Trophoblast cell (in vitro differentiated cells and primary cell): ENCODE measurements around the gene UIMC1.

ENCODE experiments used
- DNase-seq, 2 donors: peaks; one replicate each; pipeline ENCODE4 v3.0.0-alpha.2; 2016
- H2AFZ ChIP-seq: 2 replicates; pipeline ENCODE4 v1.6.1; 2013; ENCODE audit warnings: low read length, moderate library complexity, mild to moderate bottlenecking; ENCODE audit not compliant: insufficient read depth, poor library complexity
- H2AK5ac ChIP-seq: 2 replicates; pipeline ENCODE4 v1.6.1; 2013; ENCODE audit warnings: mild to moderate bottlenecking, low read length
- H2BK120ac ChIP-seq: 2 replicates; pipeline ENCODE4 v1.6.1; 2013; ENCODE audit warnings: low read length, mild to moderate bottlenecking, moderate library complexity; ENCODE audit not compliant: insufficient read depth, poor library complexity
- H2BK12ac ChIP-seq: 2 replicates; pipeline ENCODE4 v1.6.1; 2013; ENCODE audit warnings: mild to moderate bottlenecking, low read length, moderate library complexity
- H2BK5ac ChIP-seq: 2 replicates; pipeline ENCODE4 v1.6.1; 2013; ENCODE audit warnings: low read length, low read depth, moderate library complexity, mild to moderate bottlenecking; ENCODE audit not compliant: poor library complexity
- H3K14ac ChIP-seq: 2 replicates; pipeline ENCODE4 v1.6.1; 2013; ENCODE audit warnings: mild to moderate bottlenecking, low read length
- H3K18ac ChIP-seq: 2 replicates; pipeline ENCODE4 v1.6.1; 2013; ENCODE audit warnings: mild to moderate bottlenecking, low read length
- H3K23ac ChIP-seq: 2 replicates; pipeline ENCODE4 v1.6.1; 2013; ENCODE audit warnings: low read length
- H3K27ac ChIP-seq: 2 replicates; pipeline ENCODE4 v1.5.1; 2013; ENCODE audit warnings: low read depth, mild to moderate bottlenecking, inconsistent platforms, low read length, moderate library complexity
- H3K27me3 ChIP-seq: 2 replicates; pipeline ENCODE4 v1.6.1; 2013; ENCODE audit warnings: inconsistent platforms, mild to moderate bottlenecking, low read length, moderate library complexity; ENCODE audit not compliant: insufficient read depth
- H3K36me3 ChIP-seq, 2 experiments: 1 replicate in 1 of 2; 2 replicates in 1 of 2; pipeline ENCODE4 v1.6.1; 2013; ENCODE audit warnings: low read length in 2 of 2, mild to moderate bottlenecking in 2 of 2, moderate library complexity in 1 of 2; ENCODE audit not compliant: insufficient read depth in 2 of 2, control insufficient read depth in 1 of 2
- H3K4ac ChIP-seq: 2 replicates; pipeline ENCODE4 v1.6.1; 2013; ENCODE audit warnings: low read depth, mild to moderate bottlenecking, low read length, moderate library complexity
- H3K4me1 ChIP-seq, 2 experiments: 1 replicate in 1 of 2; 2 replicates in 1 of 2; pipeline ENCODE4 v1.6.1; 2013; ENCODE audit warnings: low read length in 2 of 2, mild to moderate bottlenecking in 2 of 2, moderate library complexity in 1 of 2; ENCODE audit not compliant: insufficient read depth in 2 of 2, control insufficient read depth in 1 of 2
- H3K4me2 ChIP-seq: 2 replicates; pipeline ENCODE4 v1.6.1; 2013; ENCODE audit warnings: inconsistent platforms, mild to moderate bottlenecking, low read length, moderate library complexity
- H3K4me3 ChIP-seq: 2 replicates; pipeline ENCODE4 v1.5.1; 2013; ENCODE audit warnings: mild to moderate bottlenecking, low read depth, low read length, inconsistent platforms
- H3K79me1 ChIP-seq: one replicate; pipeline ENCODE4 v1.6.1; 2013; ENCODE audit warnings: low read length
- H3K79me2 ChIP-seq: 2 replicates; pipeline ENCODE4 v1.6.1; 2013; ENCODE audit warnings: low read length, mild to moderate bottlenecking; ENCODE audit not compliant: control insufficient read depth, insufficient read depth, poor library complexity
- H3K9ac ChIP-seq: 2 replicates; pipeline ENCODE4 v1.6.1; 2013; ENCODE audit warnings: mild to moderate bottlenecking, low read length
- H3K9me3 ChIP-seq: 2 replicates; pipeline ENCODE4 v1.6.1; 2013; ENCODE audit warnings: low read depth, mild to moderate bottlenecking, control low read depth, inconsistent platforms, low read length; ENCODE audit not compliant: insufficient read depth
- H4K12ac ChIP-seq: 2 replicates; pipeline ENCODE4 v1.6.1; 2013; ENCODE audit warnings: low read depth, mild to moderate bottlenecking, low read length, moderate library complexity
- H4K8ac ChIP-seq: 2 replicates; pipeline ENCODE4 v1.6.1; 2013; ENCODE audit warnings: low read depth, mild to moderate bottlenecking, low read length, moderate library complexity
- H4K91ac ChIP-seq: one replicate; pipeline ENCODE4 v1.6.1; 2013; ENCODE audit warnings: low read depth, mild to moderate bottlenecking, low read length, moderate library complexity
- WGBS: extraction: QIAGEN DNeasy Blood & Tissue Kit; methylation state at CpG from one replicate; pipeline ENCODE4 v1.1.7; 2013; ENCODE audit warnings: missing lambda C conversion rate; ENCODE audit not compliant: insufficient read length, insufficient coverage; ENCODE audit errors: extremely low coverage; 5-methylcytosine and 5-hydroxymethylcytosine counted together

UIMC1 gene

DNA sequence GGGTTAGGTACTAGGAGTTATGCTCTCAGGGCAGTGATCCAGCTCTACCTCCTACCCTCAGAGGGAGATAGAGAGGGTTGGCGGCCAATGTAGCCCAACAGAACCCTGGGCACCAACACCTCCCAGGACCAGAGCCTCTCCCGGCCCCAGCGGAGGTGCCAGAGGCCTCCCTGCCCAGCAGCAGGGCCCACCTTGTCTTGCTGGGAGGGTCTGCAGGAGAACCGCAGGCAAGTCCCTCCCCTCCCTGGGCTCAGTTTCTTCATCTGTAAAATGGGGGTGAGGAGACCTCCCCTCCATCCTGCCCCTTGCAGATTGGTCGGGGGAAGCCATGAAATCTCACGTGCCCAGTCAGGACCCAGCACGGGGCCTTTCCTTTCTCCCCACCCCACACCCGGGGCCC lies 141.8 kb downstream of the UIMC1 start:
- no peaks in the 10 kb centered on the region for H3K79me2 ChIP-seq

DNA sequence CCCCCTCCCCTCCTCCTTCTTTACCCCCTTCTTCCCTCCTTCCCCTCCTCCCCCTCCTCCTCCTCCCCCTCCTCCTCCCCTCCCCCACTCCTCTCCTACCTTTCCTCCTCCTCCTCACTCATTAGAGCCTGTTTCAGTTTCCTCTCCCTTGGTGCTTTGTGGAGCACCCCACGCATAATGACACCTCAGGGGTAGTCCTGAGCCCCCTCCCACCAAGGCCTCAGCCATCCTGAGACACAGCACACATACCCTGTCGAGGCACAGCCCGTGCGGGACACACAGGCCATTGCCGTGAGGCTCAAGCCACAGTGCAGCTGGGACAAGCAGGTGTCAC lies 142.8 kb downstream of the UIMC1 start:
- no peak overlapping the region for H2BK120ac ChIP-seq
- H3K9me3 ChIP-seq = peaks cover 6% of the 10 kb centered on the region
- H3K79me1 ChIP-seq = no peaks in the 10 kb centered on the region
- H3K4me3 ChIP-seq = no peak overlapping the region
- no peak overlapping the region for H2BK5ac ChIP-seq
- no peak overlapping the region for H3K18ac ChIP-seq
- H4K12ac ChIP-seq = no peak overlapping the region
- no peak overlapping the region for H4K8ac ChIP-seq
- H3K9ac ChIP-seq = no peak overlapping the region
- no peaks in the 10 kb centered on the region for H3K79me2 ChIP-seq
- no peaks in the 10 kb centered on the region for H3K36me3 ChIP-seq
- H2AK5ac ChIP-seq = no peak overlapping the region
- no peak overlapping the region for H3K23ac ChIP-seq
- no peak overlapping the region for H3K4ac ChIP-seq
- no peak overlapping the region for H4K91ac ChIP-seq
- H3K4me2 ChIP-seq = no peak overlapping the region
- no peaks in the 10 kb centered on the region for H3K27me3 ChIP-seq
- H3K4me1 ChIP-seq = no peaks in the 10 kb centered on the region
- no peak overlapping the region for H3K27ac ChIP-seq
- no CpG with 5 or more reads among the region's 5 CpGs for WGBS
- no peak for DNase-seq
- no peak overlapping the region for H2BK12ac ChIP-seq
- no peak overlapping the region for H2AFZ ChIP-seq
- no peak overlapping the region for H3K14ac ChIP-seq

More for the DNA sequence above, 141.8 kb downstream of the UIMC1 start:
- Histone ChIP-seq H3K79me1 (no peaks in the 10 kb centered on the region), H3K9me3 (peaks cover 6% of the 10 kb centered on the region), H3K27ac (no peak overlapping the region), H2BK5ac (no peak overlapping the region), H3K4me1 (no peaks in the 10 kb centered on the region), H3K23ac (no peak overlapping the region), H3K4me3 (no peak overlapping the region), H3K14ac (no peak overlapping the region), H2BK12ac (no peak overlapping the region), H4K8ac (no peak overlapping the region), H2BK120ac (no peak overlapping the region), H3K27me3 (no peaks in the 10 kb centered on the region), H3K36me3 (no peaks in the 10 kb centered on the region), H4K91ac (no peak overlapping the region), H3K4ac (no peak overlapping the region), H3K18ac (no peak overlapping the region), H3K9ac (no peak overlapping the region), H2AK5ac (no peak overlapping the region), H2AFZ (no peak overlapping the region), H3K4me2 (no peak overlapping the region), H4K12ac (no peak overlapping the region)
- DNase-seq = no peak
- no CpG with 5 or more reads among the region's 8 CpGs for WGBS

DNA sequence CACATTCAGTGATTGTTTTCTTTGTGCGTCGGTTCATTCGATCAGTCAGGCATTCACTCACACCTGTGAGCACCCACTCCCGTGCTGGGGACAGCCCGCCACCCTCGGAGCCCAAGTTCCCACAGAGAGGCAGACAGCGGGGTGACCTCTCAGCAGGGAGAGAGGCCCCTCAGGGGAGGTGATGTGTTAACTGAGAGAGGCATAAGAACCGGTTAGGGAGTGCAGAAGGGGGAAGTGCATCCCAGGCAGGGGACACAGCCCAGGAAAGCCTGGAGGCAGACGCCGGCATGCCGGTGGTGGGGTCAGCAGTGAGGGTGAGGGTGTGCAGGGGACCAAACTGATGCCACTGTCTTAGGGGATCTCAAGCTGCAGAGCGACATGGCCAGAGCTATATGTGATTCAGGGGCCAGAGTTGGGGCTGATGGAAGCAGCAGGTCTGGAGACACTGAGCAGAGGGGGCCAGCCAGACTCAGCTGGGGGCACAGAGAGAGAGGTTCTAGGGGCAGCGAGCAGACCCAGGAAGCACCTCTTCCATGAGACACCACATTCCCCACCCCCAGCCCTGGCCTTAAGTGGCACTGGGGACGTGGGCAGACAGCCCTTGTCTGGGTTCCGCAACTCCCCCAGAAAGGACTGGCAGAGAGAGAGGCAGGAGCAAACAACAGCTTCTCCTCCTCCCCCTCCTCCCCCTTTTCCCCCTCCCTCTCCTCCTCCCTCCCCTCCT lies 143.4 kb downstream of the UIMC1 start:
- Histone ChIP-seq H3K9ac (no peak overlapping the region), H4K8ac (no peak overlapping the region), H3K36me3 (no peaks in the 10 kb centered on the region), H3K4ac (no peak overlapping the region), H4K12ac (no peak overlapping the region), H4K91ac (no peak overlapping the region), H3K79me2 (no peaks in the 10 kb centered on the region), H3K23ac (no peak overlapping the region), H3K27me3 (no peaks in the 10 kb centered on the region), H3K9me3 (peaks cover 6% of the 10 kb centered on the region), H3K4me3 (no peak overlapping the region), H3K14ac (no peak overlapping the region), H2BK12ac (no peak overlapping the region), H2AK5ac (no peak overlapping the region), H2BK5ac (no peak overlapping the region), H3K4me1 (no peaks in the 10 kb centered on the region), H2BK120ac (no peak overlapping the region), H3K79me1 (no peaks in the 10 kb centered on the region), H3K18ac (no peak overlapping the region), H3K4me2 (no peak overlapping the region), H2AFZ (no peak overlapping the region), H3K27ac (no peak overlapping the region)
- no CpG with 5 or more reads among the region's 15 CpGs for WGBS
- DNase-seq = no peak

DNA sequence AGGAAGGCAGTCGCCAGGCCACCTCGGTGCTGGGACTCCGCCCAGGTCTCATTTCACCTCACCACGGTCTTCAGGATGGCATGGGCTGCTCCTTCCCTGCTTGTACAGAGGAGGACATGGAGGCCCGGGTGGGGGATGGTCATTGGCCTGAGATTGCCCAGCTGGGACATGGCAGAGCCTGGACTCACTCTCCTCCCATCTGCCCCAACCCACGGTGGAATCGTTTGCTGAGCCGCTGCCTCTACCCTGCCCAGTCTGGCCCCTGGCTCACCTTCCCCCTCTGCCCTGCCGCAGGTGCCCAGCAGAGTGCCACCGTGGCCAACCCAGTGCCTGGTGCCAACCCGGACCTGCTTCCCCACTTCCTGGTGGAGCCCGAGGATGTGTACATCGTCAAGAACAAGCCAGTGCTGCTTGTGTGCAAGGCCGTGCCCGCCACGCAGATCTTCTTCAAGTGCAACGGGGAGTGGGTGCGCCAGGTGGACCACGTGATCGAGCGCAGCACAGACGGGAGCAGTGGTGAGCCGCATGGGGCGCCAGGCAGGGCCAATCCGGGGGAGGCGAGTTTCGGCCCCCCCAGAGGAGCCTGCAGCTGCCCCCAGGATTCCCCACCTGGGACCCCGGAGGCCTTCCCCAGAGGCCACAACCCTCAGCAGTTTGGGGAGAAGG lies 144.1 kb downstream of the UIMC1 start:
- Histone ChIP-seq H3K9me3 (peaks cover 6% of the 10 kb centered on the region), H3K4ac (no peak overlapping the region), H2BK5ac (no peak overlapping the region), H3K79me2 (no peaks in the 10 kb centered on the region), H3K14ac (no peak overlapping the region), H3K4me1 (no peaks in the 10 kb centered on the region), H3K18ac (no peak overlapping the region), H3K27ac (no peak overlapping the region), H2AFZ (no peak overlapping the region), H3K79me1 (no peaks in the 10 kb centered on the region), H3K4me3 (no peak overlapping the region), H3K23ac (no peak overlapping the region), H2AK5ac (no peak overlapping the region), H3K4me2 (no peak overlapping the region), H4K12ac (no peak overlapping the region), H3K36me3 (no peaks in the 10 kb centered on the region), H2BK12ac (no peak overlapping the region), H2BK120ac (no peak overlapping the region), H4K8ac (no peak overlapping the region), H4K91ac (no peak overlapping the region), H3K27me3 (no peaks in the 10 kb centered on the region), H3K9ac (no peak overlapping the region)
- WGBS = no CpG with 5 or more reads among the region's 28 CpGs
- DNase-seq = no peak
